NCI-H510A treated with DMSO at 0.1 percent for 48 hours (cell line): ENCODE results near the gene ALPL.
A peak's percentile ranks its signal among the peaks of the same experiment; 100 is the strongest.

Experiments
- DNase-seq: peaks from one replicate; lab custom pipeline; 2025; lab: John Stamatoyannopoulos, UW

ALPL gene

DNA sequence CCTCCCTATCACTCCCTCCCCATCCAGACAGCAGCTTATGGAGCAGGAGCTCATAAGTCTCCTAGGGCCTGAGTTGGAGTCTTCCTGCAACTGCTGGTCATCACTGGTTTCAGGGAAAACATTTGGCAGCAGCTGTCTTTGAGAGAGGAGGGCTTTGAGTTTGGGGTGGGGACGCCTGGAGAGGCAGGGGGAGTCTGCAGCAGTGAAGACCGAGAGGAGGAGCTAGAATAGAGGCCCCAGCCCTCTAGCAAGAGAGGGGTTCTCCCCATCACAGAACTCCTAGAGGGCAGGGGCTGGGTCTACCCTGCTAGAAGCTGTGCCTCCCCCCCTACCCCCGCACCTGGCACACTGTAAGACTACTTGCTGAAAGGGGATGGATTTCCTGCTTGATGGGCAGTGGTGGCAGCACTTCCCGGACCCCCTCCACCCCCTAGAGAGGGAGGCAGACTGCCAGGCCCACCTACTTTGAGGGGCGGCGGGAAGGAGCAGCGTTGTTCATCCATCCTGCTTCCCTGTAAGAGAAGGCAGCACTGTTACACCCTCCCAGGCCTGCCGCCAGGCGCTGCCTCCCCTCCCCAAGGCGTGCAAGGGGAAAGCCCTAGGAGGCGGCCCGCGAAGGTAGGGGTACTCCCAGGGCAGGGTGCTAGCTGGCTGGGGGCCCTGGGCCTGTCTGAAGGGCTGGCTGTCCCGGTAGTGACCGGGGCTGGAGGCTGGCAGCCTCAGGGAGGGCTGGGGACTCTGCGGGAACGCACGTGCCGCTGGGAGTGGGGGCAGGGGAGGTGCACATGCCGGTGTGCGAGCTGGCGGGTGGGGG is 109.5 kb downstream of the ALPL start:
- no peak for DNase-seq

DNA sequence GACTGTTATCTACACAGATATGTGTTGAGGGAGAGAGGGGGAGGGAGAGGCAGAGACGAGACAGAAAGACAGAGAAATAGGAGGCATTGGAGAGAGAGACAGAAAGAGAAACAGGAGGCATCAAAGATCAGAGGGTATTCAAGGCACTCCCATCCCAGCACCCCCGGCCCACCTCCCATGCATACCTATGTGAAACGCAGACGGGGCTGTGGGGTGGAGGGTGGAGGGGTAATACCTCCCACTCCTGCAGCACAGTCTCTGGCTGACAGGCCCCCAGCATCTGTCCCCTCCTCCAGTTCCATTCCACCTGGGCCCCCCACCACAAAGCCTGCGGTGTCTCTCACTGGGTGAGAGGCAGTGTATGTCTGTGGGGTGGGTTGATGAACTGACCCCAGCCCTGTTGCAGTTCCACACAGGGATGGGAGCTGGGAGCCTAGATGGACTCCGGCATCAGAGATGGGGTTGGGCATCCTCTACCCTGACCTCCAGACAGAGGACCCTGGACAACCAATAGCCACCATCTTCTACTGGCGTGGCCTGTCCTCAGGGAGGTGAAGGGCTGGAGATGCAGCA is 110.2 kb downstream of the ALPL start:
- DNase-seq, result no peak

DNA sequence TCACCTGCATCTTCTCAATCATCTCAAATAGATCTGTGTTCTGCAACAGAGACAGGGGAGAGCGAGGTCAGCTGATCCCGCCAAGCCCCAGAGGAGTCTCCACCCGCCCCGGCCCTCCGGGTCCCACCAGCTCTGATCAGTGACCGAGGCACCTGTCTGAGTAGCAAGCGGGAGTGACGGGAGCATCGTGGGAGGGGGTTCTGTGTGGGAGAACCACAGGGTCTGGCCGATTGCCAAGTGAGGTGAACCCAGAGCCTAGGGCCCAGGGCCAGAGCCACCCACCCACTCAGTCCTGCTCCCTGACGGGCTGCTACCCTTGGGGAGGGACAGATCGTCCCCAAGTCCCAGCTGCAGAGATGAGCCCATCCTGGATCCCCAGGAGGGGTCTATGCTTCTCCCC is 110.8 kb downstream of the ALPL start:
- no peak for DNase-seq

- no peak for DNase-seq
Measured at GRCh38 chr1:21620496-21620895, 111.3 kb downstream of the ALPL start.

DNA sequence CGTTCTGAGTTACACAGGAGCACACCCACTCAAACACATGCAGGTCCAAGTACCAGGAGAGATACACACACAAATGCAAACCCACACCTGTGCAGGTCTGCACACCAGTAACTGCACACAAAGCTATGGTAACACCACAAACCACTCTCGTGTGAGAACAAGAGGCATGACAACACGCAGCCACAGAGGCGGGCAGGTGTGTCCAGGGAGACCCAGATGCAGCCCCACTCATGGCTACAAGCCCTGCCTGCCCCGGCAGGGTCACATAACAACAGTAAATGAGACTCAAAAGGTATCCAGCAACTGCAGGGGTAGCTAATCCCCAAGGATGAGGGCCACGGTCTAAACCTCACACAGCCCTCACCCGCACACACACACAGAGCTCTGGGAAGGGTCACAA is 111.8 kb downstream of the ALPL start:
- no peak for DNase-seq

DNA sequence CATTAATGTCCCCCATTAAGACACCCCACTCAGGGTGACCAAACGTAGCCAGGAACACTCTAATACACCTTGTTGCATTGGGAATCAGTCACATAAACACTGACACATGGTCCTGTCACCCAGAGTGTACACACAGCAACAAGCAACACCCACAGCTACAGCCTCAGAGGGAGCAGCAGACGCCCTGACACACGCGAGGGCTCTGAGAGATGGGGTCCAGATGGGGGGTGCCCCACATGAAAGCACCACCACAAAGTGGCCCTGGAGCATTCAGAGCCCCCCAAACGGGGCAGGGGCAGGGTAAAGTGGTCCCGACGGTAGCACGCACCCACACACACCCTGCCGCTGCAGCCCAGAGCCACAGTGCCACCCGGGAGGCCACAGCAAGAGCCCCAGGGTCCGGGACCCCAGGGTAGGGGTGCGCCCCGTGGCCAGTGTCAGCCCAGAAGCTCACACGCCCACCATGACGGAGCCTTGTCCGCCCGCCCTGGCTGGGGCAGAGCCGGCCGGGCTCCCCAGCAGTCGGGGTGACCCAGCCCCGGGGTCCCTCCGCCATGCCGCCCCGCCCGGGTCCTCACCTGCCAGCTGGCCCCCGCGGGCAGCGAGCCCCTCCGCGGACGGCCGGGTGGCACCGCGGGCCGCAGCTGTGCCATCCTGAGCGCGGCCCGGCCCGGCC is 112.7 kb downstream of the ALPL start:
- no peak for DNase-seq

- DNase-seq, result no peak
Measured at GRCh38 chr1:21622466-21623315, 113.5 kb downstream of the ALPL start.

DNA sequence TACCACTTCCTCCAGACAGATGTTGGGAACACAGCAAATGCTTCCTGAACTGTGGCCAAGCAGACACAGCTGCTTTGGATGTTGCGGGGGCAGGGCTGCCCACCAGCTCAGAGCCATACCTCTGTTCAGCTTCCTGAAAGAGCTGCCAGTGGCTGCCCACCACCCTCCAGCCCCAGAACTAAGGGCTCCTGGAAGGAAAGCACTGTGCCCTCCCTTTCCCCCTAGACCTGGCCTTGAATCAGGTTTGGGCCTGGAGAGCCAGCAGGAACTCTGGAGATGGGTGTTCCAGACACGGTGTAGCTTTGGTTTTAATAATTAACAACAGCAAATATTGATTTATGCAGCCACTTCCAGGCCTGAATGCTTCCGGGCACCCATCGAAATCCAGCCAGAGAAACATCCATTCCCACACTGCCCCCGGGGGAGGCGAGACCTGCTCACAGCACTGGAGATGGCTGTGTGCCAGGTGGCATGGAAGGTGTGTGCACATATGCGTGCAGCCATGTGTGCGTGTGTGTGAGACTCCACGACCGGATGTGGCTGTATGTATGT is 114.3 kb downstream of the ALPL start:
- DNase-seq, result peak; percentile 18

- DNase-seq, result no peak
Measured at GRCh38 chr1:21624571-21625389, 115.6 kb downstream of the ALPL start.

DNA sequence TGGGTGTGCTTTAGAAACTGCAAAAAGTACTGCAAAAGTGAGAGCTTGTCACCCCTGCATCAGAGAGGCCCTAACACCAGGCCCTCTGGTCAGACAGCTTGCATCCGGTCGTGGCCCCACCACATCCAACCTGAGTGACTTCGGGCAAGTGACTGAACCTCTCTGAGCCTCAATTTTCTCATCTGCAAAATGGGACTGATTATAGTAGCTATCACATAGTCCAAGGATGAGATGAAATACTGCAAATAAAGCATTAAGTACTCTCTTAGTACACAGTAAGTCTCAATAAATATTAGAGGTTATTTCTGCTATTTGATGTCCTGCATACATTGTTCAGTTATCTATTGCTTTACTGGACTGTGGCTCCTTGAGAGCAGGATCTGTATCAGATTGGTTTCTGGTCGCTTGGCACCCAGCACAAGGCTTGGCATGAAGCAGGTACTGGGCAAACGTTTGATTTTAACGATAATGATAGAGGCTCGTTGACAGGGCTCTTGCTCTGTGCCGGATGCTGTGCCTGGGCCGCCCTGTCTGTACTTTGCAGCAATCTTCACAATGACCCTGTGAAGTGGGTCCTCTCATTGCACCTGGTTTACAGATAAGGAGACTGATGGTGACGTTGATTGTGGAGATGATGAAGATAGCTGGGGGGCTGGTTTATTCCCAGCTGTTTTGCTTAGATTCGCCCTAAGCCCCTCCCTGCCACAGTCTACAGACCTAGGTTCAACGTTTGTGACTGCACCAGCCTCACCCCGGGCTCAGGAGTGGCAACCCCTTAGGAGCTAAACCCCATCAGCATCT is 116.4 kb downstream of the ALPL start:
- no peak for DNase-seq

GRCh38 chr1:21626921-21627339 is 117.7 kb downstream of the ALPL start:
- DNase-seq, result no peak
